Sciatic nerve (tissue), 2 donors: ENCODE measurements around the gene ROS1. TPM values are rescaled to one million over a fixed set of nuclear protein-coding genes. Genes with fewer than 3 reads are reported as not detected.
A peak's percentile ranks its signal among the peaks of the same experiment; 100 is the strongest.
"Not testable (repeated sequence)": the region's sequence is repeated elsewhere in the genome, so short reads cannot be mapped to it uniquely, and the experiment has no call there.

ENCODE experiments used
- ATAC-seq: fragments of 200-7000 bp; cut with Tn5 transposase; one replicate; pipeline ENCODE4 v1.9.1; 2020; ENCODE audit warnings: mild to moderate bottlenecking, moderate library complexity
- DNase-seq: peaks from one replicate; pipeline ENCODE4 v3.0.0-alpha.2; 2020; ENCODE audit warnings: low spot score
- intact Hi-C: fragments of 100-400 bp; cut with DNase I; formaldehyde crosslinking; loops from one replicate; pipeline ENCODE4 v1.14.2; 2022
- total RNA-seq: library from RNA; stranded (reverse); fragmentation: NEBNext Ultra II Directional; extraction: Animal tissue kit (Norgen Biotek cat#: 25700); gene quantifications from one replicate; pipeline ENCODE4 v1.2.1, GENCODE V29; 2021
- donor health status: DM: no; HTN: no; CAD: no.
- donor health status: DM: no; HTN: no; CAD: no.

The ROS1 gene
- total RNA-seq, 1 donor from 2014 or later = 0.04 TPM

DNA sequence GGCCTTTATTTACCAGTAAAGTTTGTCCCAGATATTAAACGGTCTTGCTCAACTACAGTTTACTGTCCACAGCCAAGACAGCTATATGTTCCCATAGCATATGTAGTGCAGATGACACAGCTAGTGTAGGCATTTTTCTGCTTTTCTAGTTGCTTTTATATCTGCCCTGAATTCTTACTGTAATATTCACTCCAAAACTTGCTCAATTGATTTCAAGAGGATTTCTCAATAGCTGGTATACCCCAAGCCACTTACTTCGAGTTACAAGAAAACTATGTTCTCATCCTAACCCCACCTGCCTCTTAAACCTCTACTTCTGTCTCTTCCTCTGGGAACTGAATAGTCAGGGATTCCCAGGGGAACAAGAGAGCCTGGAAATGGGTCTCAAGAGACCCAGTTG is 18.9 kb upstream of the ROS1 start:
- DNase-seq = no peak
- no peak for ATAC-seq
- intact Hi-C loops = no loop called here

DNA sequence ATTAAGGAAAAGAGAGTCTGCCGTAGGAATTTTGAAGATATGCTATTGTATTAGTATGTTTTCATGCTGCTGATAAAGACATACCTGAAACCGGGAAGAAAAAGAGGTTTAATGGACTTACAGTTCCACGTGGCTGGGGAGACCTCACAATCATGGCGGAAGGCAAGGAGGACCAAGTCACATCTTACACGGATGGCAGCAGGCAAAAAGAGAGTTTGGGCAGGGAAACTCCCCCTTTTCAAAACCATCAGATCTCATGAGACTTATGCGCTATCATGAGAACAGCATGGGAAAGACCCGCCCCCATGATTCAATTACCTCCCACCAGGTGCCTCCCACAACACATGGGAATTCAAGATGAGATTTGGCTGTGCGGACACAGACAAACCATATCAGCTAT is 16.6 kb upstream of the ROS1 start:
- DNase-seq, ATAC-seq, intact Hi-C loops: not testable (repeated sequence)

DNA sequence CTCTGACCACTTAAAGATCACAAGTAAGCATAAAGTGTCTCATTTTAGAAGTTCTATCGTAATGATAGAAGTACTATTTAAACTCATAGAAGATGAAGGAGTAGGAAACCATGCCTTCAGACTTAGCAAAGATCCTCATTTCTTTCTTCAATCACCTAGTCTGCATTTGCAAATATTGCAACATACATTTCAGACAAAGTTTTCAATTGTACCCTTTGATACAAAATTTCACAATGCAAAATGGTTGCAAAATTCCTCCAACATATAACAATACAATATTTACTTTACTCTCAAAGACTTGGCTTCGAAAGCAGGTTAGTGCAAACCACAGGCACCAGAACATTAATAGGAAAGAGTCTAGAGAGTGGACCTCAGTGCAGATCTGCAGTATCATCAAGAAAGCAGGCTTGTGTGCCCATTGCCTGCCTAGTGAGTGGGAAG is 16.1 kb upstream of the ROS1 start:
- ATAC-seq (no peak), DNase-seq (no peak)
- intact Hi-C loops = no loop called here

DNA sequence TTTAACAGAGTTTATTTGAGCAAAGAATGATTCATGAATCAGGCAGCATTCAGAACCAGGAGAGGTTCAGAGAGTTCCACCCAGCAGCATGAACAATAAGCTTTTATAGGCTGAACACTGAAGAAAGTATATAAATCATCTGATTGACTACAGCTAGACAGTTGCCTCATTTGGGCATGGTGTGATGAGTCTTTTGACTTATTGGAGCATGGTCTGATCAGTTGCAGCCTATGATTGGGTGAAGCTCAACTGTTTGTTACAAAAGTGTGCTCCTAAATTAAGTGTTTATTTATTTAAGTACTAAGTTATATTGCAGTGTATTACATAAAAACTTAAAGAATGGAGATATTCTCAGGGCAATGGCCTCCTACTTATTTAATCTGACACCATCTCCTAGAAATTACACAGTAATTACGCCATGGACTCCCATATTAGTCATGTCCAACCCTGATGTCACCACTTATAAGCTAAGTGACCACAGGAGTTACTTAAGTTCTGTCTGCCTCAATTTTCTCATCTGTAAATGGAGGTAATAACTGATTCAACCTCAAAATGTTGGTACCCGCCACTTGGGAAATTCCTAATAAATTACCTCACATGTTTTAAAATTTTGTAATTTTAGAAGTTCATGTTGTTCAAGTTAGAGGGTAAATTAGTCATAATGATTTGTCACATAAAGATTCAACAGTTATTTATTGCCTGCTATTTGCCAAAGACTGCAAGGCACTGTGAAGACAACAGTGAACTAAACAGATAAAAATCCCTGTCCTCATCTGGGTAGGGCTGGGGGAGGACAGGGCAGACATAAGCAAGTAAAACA is 15.2 kb upstream of the ROS1 start:
- intact Hi-C loops = no loop called here
- no peak for DNase-seq
- no peak for ATAC-seq

DNA sequence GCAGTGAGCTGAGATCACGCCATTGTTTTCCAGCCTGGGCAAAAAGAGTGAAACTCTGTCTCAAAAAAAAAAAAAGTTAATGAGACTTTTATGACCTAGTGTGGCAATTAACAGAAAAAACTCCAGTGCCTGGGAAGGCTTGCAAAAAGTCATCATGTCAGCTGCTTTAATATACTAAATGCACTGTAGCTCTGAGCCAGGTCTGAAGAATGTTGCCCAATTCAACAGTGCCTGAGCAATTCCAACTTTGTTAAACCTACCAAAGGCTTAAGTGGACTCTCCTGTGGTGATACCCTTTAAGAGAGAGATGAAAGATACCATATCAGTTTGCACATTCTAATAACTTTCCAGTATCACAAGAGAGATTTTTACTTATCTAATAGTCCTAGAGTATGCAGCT is 6.5 kb upstream of the ROS1 start:
- DNase-seq = no peak
- intact Hi-C loops = no loop called here
- no peak for ATAC-seq

DNA sequence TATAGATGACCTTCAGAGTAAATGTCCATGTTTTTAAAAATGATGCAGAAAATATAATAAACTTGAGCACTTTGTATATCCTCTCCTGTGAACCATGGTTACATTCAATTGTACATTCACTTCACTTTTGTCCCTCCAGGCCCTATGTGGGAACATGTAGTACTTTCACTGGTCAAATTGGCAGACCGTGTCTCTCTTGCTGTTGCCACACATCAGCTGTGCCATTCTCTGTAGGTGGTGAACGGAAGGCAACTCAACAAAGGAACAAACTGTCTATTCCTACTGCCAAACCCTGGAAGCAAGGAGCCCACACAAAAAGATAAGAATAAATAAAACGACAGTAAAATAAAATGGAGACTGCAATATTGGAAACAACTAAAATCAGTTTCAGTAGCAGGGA is 2.0 kb downstream of the ROS1 start:
- no peak for DNase-seq
- no peak for ATAC-seq
- intact Hi-C loops = no loop called here

DNA sequence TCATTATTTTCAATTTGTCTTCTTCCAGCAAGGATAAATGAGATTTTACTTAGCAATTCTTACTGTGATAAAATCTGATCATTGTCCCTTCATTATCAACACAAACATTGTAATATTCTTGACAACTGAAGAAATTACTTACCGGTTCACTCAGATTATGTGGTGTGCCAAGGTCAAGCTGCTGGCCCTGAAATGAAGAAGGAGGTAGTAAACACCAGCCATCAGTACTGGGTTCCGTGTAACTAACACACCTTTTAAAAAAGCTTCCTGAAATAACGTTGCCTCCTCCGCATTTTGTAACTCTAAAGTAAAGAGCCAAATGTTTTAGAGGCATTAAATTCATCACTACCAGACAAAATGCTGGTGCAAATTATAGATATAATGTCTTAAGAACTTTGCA is 7.4 kb downstream of the ROS1 start:
- intact Hi-C loops = no loop called here
- ATAC-seq = no peak
- no peak for DNase-seq

DNA sequence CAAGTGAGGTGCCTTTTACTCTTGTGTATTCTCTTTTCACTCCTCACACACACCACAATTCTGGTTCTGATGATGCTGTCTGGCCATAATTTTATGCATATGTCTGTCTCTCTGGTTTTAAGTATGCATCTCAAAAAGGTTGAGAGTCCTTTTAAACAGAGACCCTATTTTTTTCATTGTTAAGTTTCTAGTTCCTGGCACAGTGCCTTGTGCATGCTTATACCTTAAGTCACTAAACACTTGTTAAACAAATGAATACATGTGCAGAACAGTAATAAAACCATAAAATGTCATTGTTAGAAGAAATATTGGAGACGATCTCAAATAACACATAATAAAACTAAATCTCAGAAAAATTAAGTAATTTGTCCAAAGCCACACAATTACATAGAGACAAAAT is 7.9 kb downstream of the ROS1 start:
- intact Hi-C loops = no loop called here
- ATAC-seq = no peak
- no peak for DNase-seq

DNA sequence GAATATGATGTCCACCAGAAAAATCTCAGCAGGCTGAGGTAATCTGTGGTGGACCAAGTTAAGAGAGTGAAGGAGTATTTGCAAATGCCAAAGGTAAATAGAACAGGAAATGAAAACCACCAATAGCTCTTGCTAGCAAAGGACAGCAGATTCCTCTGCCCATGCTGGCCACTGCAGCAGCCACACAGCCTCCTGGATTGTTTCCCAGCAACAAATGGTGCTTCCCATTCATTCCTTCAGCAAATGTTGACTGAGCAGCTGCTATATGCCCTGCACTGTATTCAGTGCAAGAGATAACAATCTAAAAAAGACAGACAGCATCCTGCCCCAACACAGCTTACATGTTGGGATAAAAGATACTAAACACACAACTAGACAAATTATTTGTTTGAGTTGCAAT is 11.0 kb downstream of the ROS1 start:
- intact Hi-C loops = no loop called here
- ATAC-seq (no peak), DNase-seq (no peak)

DNA sequence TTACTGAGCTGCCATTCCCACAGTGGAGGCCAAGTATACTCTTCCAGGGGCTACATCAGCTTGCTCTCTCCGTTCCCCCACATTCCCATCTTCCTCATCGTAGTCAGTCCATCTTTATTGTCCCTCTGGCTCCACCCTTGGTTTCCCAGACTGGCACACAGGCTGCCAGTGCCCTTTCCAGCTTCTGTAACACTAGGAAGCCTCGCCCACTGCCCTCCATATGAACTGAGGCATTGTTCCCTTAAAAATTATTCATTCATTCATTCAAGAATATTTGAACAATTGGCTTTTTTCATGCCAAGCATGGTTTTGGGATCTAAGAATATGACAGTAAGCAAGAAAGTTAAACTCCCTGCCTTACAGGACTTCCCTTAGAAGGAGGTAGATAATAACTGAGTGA is 14.3 kb downstream of the ROS1 start:
- intact Hi-C loops = no loop called here
- peak; percentile 65 for ATAC-seq

DNA sequence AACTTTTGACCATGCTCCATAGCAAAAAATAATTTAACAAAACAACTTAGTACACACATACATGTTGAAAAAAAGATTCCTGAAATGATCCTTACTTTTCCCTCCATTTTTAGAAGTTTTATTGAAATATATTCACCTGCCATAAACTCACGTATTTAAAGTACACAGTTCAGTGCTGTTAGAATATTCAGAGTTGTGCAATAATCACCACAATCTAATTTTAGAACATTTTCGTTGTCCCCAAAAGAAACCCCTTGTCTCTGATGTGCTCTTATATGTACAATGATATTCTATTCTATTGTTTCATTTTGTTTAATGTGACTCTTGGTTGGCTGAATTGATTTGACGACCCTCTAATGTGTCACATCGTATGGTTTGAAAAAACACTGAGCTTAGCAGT is 15.9 kb downstream of the ROS1 start:
- ATAC-seq (no peak), DNase-seq (no peak)
- intact Hi-C loops = no loop called here

More for the DNA sequence above, 14.3 kb downstream of the ROS1 start:
- DNase-seq = no peak

DNA sequence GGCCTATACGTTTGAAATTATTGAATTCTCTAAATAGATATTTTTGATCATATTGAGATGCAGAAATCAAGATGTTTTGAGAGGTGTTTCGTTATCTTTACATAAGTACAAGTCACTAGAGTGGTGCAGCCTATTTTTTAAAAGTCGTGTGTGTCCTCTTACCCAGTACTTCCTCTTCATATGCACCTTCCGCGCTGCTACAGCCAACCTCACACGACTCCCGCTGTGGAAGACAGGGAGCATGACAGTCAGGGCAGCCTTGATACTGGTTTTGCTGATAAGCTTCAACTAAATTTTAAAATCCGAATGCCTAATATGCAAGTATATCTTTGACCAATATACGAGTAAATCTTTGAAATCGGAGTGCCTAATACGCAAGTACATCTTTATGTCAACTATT is 16.3 kb downstream of the ROS1 start:
- no peak for ATAC-seq
- intact Hi-C loops = no loop called here

DNA sequence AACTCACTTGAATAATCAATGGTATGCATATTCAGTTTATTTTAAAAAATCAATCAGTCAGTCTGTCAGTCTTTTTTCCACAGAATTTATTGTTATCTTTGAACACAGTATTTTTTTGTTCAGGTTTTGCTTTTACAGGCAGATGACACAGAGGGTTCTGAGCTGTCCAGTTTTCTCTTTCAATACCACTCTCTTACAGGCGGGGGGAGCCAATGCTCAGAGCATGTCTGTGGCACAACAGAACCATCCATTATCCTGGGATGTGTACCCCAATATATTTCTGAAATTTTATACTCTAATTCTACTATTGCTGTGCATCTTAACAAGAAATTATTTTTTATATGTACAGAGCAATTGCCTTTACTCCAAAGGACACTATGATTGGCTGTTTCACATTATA is 21.2 kb downstream of the ROS1 start:
- DNase-seq (no peak), ATAC-seq (no peak)
- intact Hi-C loops = loop anchor here (5.0 kb wide), 1 partner anchor 987 kb away; no protein-coding TSS in a partner anchor

More for the DNA sequence above, 16.3 kb downstream of the ROS1 start:
- no peak for DNase-seq

DNA sequence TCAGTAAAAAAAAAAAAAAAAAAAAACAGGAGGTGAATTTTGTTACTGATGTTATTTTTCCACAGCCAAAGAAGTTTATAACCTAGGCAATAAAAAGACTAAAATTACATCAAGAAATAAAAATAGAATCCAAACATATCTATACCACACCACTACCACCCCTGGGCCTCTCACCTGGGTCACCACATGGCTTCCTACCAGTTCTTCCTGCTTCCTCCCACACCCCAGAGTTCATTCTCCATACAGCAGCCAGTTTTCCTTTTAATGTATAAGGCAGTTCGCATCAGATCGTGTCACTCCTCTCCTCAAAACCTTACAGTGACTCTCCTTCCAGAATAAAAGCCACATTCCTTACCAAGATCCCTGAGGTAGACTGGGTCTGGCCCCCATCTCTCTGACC is 23.9 kb downstream of the ROS1 start:
- DNase-seq (no peak), ATAC-seq (no peak)
- intact Hi-C loops = loop anchor here (5.0 kb wide), 1 partner anchor 984 kb away; no protein-coding TSS in a partner anchor

DNA sequence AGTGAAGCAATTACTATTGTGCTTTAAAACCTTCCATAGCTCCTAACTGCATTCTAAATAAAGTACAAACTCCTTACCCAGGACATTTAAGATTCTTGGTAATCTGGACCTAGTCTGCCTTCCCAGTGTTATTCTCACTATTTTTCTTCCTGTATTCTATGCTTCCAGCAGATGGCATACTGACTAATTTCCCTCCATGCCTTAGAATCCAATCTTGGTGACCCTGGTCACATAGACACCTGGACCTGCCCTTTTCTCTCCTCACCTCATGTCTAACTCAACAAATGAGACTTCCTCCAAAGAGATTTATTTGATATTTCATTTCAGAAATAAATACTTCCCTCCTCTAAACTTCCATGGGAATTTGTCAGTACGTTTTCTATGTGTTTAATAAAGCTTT is 25.8 kb downstream of the ROS1 start:
- no peak for ATAC-seq
- intact Hi-C loops = loop anchor here (5.0 kb wide), 1 partner anchor 983 kb away; no protein-coding TSS in a partner anchor

DNA sequence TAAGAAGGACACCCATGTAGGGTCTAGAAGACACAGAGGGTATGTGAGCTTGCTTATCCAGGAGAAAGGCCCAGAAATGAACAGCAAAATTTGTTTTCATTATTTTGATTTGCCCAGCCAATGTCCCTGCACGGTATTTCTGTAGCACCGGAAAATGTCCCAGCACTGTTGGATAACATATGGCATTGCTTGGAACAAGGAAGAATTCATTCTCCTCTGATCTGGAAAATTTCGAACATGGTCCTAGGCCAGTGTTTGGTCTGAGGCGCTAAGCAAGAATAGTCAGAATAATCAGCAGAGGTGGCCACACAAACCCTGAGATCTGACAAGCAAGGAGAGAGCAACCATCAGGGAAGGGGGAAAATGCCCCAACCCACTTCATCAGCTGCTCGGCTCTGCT is 26.6 kb downstream of the ROS1 start:
- intact Hi-C loops = no loop called here
- DNase-seq (no peak), ATAC-seq (no peak)

More for the DNA sequence above, 25.8 kb downstream of the ROS1 start:
- no peak for DNase-seq

DNA sequence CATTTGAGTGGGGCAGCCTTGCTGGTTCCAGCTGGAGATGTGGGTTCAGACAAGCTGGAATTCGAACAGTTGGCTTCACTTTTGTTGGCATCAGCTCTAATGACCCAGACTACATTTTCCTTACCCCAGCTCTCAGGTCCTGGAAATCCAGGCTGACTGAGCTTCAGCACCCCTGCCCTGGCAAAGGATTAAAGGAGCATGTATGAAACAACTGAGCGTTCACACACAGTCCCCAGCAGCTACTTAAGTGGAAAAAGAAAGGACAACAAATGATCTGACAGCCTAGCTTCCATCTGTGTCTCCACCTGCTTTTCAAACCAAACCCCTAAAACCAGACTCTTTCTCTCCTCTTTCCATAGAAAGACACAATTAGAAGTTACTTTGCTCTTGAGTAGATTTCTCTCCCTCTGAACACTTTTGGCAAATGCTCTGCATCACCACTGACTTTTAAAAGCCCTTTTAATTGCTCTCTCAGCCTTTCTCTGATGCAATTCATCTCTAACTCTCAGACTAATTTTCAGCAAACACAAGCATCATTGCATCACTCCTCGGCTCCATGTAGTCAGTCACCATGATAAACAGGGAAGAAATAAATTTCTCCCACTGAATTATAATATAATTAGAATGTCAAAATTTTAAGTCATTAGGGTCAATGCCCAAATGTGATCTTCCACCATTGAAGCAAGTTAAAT is 28.1 kb downstream of the ROS1 start:
- ATAC-seq (no peak), DNase-seq (no peak)
- intact Hi-C loops = no loop called here

DNA sequence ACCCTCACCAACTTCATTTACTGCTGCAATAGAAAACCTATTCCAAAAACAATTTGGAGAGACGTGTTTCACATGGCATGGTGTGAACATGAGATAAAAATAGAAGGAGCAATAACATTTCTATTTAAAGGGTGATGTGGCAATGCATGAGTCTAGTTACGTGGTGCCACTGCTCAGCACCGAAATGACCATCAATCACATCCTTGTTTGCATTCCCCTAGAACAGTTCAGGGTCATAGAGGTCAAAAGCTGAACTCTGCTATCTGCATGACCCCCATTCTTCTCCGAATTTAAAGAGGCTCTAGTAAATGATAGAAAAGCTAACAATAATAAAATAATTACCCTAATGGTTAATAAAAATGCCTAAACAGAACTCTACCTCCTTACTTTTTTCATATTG is 29.5 kb downstream of the ROS1 start:
- intact Hi-C loops = no loop called here
- no peak for DNase-seq
- no peak for ATAC-seq

DNA sequence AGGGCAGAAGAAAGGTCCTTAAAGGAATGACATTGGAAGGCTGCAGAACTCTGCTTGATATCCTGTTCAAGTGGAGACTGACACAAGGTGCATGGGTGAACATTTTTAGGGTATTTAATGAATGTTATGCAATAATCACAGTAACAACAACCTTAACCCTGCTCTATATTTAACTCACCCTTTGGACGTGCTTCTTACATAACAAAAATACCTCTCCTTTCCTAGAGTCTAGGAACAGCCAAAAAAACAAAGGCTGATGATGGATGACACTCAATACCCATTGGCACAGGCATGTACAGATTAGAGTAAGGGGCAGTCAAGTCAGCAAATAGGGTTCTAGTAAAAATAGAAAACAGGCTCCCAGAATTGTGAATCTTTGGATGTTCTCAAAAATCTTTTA is 30.6 kb downstream of the ROS1 start:
- ATAC-seq (no peak), DNase-seq (no peak)
- intact Hi-C loops = no loop called here

DNA sequence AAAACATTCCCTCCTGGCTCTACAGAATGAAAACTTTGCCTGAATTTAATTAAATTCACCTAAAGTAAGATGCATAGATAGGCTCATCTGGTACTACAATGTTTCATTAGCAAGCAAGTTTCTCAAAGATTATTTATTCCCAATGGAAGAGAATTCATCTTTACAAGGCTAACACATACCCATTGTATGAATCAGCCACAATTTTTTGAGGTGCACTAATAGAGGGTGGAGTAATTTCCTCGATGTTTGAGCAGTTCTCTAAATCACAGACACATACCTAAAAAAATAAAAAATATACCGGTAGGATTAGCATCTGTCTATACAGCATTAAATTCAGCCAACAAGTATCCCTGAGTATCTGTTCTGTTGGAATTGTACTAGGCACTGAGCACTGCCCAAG is 32.7 kb downstream of the ROS1 start:
- DNase-seq (no peak), ATAC-seq (no peak)
- intact Hi-C loops = no loop called here
